Measurements from ENCODE around the gene CFHR4.

GRCh38 chr1:196890668-196891067 is 2.8 kb downstream of the CFHR4 start:
- TF ChIP-seq ZBTB20 (tag by site-specific recombination; IDR thresholded peaks at IDR 0.05) (no peak), CTCF (tag by site-specific recombination; IDR thresholded peaks at IDR 0.05) (no peak), ZNF658 (tag by site-specific recombination; IDR thresholded peaks at IDR 0.05) (no peak), ZNF174 (tag by site-specific recombination; IDR thresholded peaks at IDR 0.05) (no peak), ZNF777 (tag by site-specific recombination; IDR thresholded peaks at IDR 0.05; ENCODE audit: borderline replicate concordance) (no peak), ZNF335 (tag by site-specific recombination; conservative IDR thresholded peaks at IDR 0.05) (no peak), ZBTB1 (tag by site-specific recombination; IDR thresholded peaks at IDR 0.05) (no peak), ZNF548 (tag by site-specific recombination; IDR thresholded peaks at IDR 0.05) (no peak), ZBTB8A (tag by site-specific recombination; IDR thresholded peaks at IDR 0.05) (no peak), ZNF791 (tag by site-specific recombination; IDR thresholded peaks at IDR 0.05) (no peak)
- TF ChIP-seq, protein P1, sequence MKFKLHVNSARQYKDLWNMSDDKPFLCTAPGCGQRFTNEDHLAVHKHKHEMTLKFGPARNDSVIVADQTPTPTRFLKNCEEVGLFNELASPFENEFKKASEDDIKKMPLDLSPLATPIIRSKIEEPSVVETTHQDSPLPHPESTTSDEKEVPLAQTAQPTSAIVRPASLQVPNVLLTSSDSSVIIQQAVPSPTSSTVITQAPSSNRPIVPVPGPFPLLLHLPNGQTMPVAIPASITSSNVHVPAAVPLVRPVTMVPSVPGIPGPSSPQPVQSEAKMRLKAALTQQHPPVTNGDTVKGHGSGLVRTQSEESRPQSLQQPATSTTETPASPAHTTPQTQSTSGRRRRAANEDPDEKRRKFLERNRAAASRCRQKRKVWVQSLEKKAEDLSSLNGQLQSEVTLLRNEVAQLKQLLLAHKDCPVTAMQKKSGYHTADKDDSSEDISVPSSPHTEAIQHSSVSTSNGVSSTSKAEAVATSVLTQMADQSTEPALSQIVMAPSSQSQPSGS (tag by site-specific recombination; IDR thresholded peaks at IDR 0.05; ENCODE audit: low read depth) = no peak

Measured in HEK293 (cell line).